Measurements from ENCODE around the gene DRC3.
"Not testable (repeated sequence)": the region's sequence is repeated elsewhere in the genome, so short reads cannot be mapped to it uniquely, and the experiment has no call there.

Gene DRC3

GRCh38 chr17:17939941-17940340 lies 32.7 kb upstream of the DRC3 start:
- H3K4ac ChIP-seq (ENCODE audit: low read depth, low read length); H3K79me2 ChIP-seq (ENCODE audit: control insufficient read depth, insufficient read depth, low read length, poor library complexity); H4K12ac ChIP-seq (ENCODE audit: low read depth, low read length); H2BK5ac ChIP-seq (ENCODE audit: low read depth, low read length, poor library complexity); H3K4me3 ChIP-seq (ENCODE audit: low read depth, low read length); H3K23ac ChIP-seq (ENCODE audit: low read length); H2BK120ac ChIP-seq (ENCODE audit: insufficient read depth, low read length, poor library complexity); H3K18ac ChIP-seq (ENCODE audit: low read length); H4K91ac ChIP-seq (ENCODE audit: low read depth, low read length); H2BK12ac ChIP-seq (ENCODE audit: low read length); H4K8ac ChIP-seq (ENCODE audit: low read depth, low read length); H2AK5ac ChIP-seq (ENCODE audit: low read length); H3K36me3 ChIP-seq (ENCODE audit: control insufficient read depth in 1 of 2, insufficient read depth in 2 of 2, low read length in 2 of 2); H3K9ac ChIP-seq (ENCODE audit: low read length); H3K27me3 ChIP-seq (ENCODE audit: insufficient read depth, low read length); H3K4me2 ChIP-seq (ENCODE audit: low read length); H3K9me3 ChIP-seq (ENCODE audit: insufficient read depth, low read depth, low read length); H3K27ac ChIP-seq (ENCODE audit: low read depth, low read length); H3K14ac ChIP-seq (ENCODE audit: low read length); H2AFZ ChIP-seq (ENCODE audit: insufficient read depth, low read length, poor library complexity): not testable (repeated sequence)
- H3K4me1 ChIP-seq (ENCODE audit: control insufficient read depth in 1 of 2, insufficient read depth in 2 of 2, low read length in 2 of 2) = peaks cover 41 to 60% of the 10 kb centered on the region in 2 experiments
- no CpG with 5 or more reads among the region's 7 CpGs for WGBS (ENCODE audit: extremely low coverage, insufficient coverage, insufficient read length)
- H3K79me1 ChIP-seq (ENCODE audit: low read length) = peaks cover 29% of the 10 kb centered on the region
- peak in 1 of 2 donors; percentile 50 for DNase-seq

DNA sequence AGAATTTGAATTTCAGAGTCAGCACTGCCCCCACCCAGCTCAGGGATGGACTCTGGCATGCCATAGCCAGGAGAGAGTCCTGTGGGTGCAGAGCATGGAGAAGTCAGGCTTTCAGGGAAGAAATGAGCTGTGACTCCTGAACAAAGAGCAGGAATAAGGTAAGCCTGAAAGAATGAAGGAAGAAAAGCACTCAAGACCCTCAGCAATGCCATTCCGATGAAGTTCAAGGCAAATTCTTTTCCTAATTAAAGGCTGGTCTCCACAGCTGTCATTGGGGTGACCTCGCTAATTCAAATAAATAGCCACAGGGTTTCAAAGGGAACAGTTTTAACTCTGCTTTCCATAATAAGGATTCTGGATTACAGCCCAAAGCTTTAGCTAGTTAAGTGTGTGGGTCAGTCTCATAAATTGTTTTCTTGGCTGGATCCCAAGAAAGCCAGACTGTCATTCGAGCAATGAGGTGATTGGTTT lies 32.2 kb upstream of the DRC3 start:
- no peak overlapping the region for H3K9ac ChIP-seq (ENCODE audit: low read length)
- H4K8ac ChIP-seq (ENCODE audit: low read depth, low read length) = no peak overlapping the region
- H3K14ac ChIP-seq (ENCODE audit: low read length) = no peak overlapping the region
- H3K79me1 ChIP-seq (ENCODE audit: low read length) = peaks cover 27% of the 10 kb centered on the region
- H3K18ac ChIP-seq (ENCODE audit: low read length) = peak overlapping the region; percentile 29
- peak overlapping the region; percentile 65 for H3K4ac ChIP-seq (ENCODE audit: low read depth, low read length)
- H3K4me1 ChIP-seq (ENCODE audit: control insufficient read depth in 1 of 2, insufficient read depth in 2 of 2, low read length in 2 of 2) = peaks cover 40 to 57% of the 10 kb centered on the region in 2 experiments
- H4K91ac ChIP-seq (ENCODE audit: low read depth, low read length) = no peak overlapping the region
- peak overlapping the region; percentile 21 for H3K27ac ChIP-seq (ENCODE audit: low read depth, low read length)
- no peak overlapping the region for H2AFZ ChIP-seq (ENCODE audit: insufficient read depth, low read length, poor library complexity)
- WGBS (ENCODE audit: extremely low coverage, insufficient coverage, insufficient read length) = no CpG with 5 or more reads among the region's 3 CpGs
- H3K9me3 ChIP-seq (ENCODE audit: insufficient read depth, low read depth, low read length) = no peaks in the 10 kb centered on the region
- H2AK5ac ChIP-seq (ENCODE audit: low read length) = no peak overlapping the region
- no peak overlapping the region for H3K23ac ChIP-seq (ENCODE audit: low read length)
- no peak overlapping the region for H4K12ac ChIP-seq (ENCODE audit: low read depth, low read length)
- DNase-seq = peak in 1 of 2 donors; percentile 43
- no peak overlapping the region for H3K4me2 ChIP-seq (ENCODE audit: low read length)
- peak overlapping the region; percentile 43 for H2BK12ac ChIP-seq (ENCODE audit: low read length)
- no peaks in the 10 kb centered on the region for H3K36me3 ChIP-seq (ENCODE audit: control insufficient read depth in 1 of 2, insufficient read depth in 2 of 2, low read length in 2 of 2)
- H3K79me2 ChIP-seq (ENCODE audit: control insufficient read depth, insufficient read depth, low read length, poor library complexity) = no peaks in the 10 kb centered on the region
- no peak overlapping the region for H2BK5ac ChIP-seq (ENCODE audit: low read depth, low read length, poor library complexity)
- H2BK120ac ChIP-seq (ENCODE audit: insufficient read depth, low read length, poor library complexity) = no peak overlapping the region
- H3K4me3 ChIP-seq (ENCODE audit: low read depth, low read length) = no peak overlapping the region
- no peaks in the 10 kb centered on the region for H3K27me3 ChIP-seq (ENCODE audit: insufficient read depth, low read length)

- Histone ChIP-seq H3K4me1 (ENCODE audit: control insufficient read depth in 1 of 2, insufficient read depth in 2 of 2, low read length in 2 of 2) (peaks cover 37 to 53% of the 10 kb centered on the region in 2 experiments), H3K14ac (ENCODE audit: low read length) (no peak overlapping the region), H2AFZ (ENCODE audit: insufficient read depth, low read length, poor library complexity) (no peak overlapping the region), H4K91ac (ENCODE audit: low read depth, low read length) (peak overlapping the region; percentile 39), H2BK12ac (ENCODE audit: low read length) (peak overlapping the region; percentile 27), H3K4ac (ENCODE audit: low read depth, low read length) (peak overlapping the region; percentile 4), H3K27me3 (ENCODE audit: insufficient read depth, low read length) (no peaks in the 10 kb centered on the region), H3K4me3 (ENCODE audit: low read depth, low read length) (no peak overlapping the region), H3K36me3 (ENCODE audit: control insufficient read depth in 1 of 2, insufficient read depth in 2 of 2, low read length in 2 of 2) (no peaks in the 10 kb centered on the region), H3K9me3 (ENCODE audit: insufficient read depth, low read depth, low read length) (no peaks in the 10 kb centered on the region), H2BK5ac (ENCODE audit: low read depth, low read length, poor library complexity) (no peak overlapping the region), H4K12ac (ENCODE audit: low read depth, low read length) (no peak overlapping the region), H2BK120ac (ENCODE audit: insufficient read depth, low read length, poor library complexity) (peak overlapping the region; percentile 25), H3K9ac (ENCODE audit: low read length) (no peak overlapping the region), H3K27ac (ENCODE audit: low read depth, low read length) (peak overlapping the region; percentile 50), H3K79me2 (ENCODE audit: control insufficient read depth, insufficient read depth, low read length, poor library complexity) (no peaks in the 10 kb centered on the region), H4K8ac (ENCODE audit: low read depth, low read length) (no peak overlapping the region), H3K79me1 (ENCODE audit: low read length) (peaks cover 25% of the 10 kb centered on the region), H2AK5ac (ENCODE audit: low read length) (no peak overlapping the region), H3K23ac (ENCODE audit: low read length) (no peak overlapping the region), H3K18ac (ENCODE audit: low read length) (no peak overlapping the region), H3K4me2 (ENCODE audit: low read length) (no peak overlapping the region)
- WGBS (ENCODE audit: extremely low coverage, insufficient coverage, insufficient read length) = no CpG with 5 or more reads among the region's 5 CpGs
- no peak for DNase-seq
Measured at GRCh38 chr17:17941015-17941414, 31.6 kb upstream of the DRC3 start.

- Histone ChIP-seq H4K12ac (ENCODE audit: low read depth, low read length) (no peak overlapping the region), H3K27me3 (ENCODE audit: insufficient read depth, low read length) (no peaks in the 10 kb centered on the region), H3K4me1 (ENCODE audit: control insufficient read depth in 1 of 2, insufficient read depth in 2 of 2, low read length in 2 of 2) (peaks cover 25 to 40% of the 10 kb centered on the region in 2 experiments), H2AK5ac (ENCODE audit: low read length) (no peak overlapping the region), H2BK12ac (ENCODE audit: low read length) (no peak overlapping the region), H3K79me1 (ENCODE audit: low read length) (peaks cover 15% of the 10 kb centered on the region), H3K23ac (ENCODE audit: low read length) (no peak overlapping the region), H2BK120ac (ENCODE audit: insufficient read depth, low read length, poor library complexity) (no peak overlapping the region), H3K79me2 (ENCODE audit: control insufficient read depth, insufficient read depth, low read length, poor library complexity) (no peaks in the 10 kb centered on the region), H3K9me3 (ENCODE audit: insufficient read depth, low read depth, low read length) (no peaks in the 10 kb centered on the region), H3K36me3 (ENCODE audit: control insufficient read depth in 1 of 2, insufficient read depth in 2 of 2, low read length in 2 of 2) (no peaks in the 10 kb centered on the region), H3K27ac (ENCODE audit: low read depth, low read length) (no peak overlapping the region), H3K9ac (ENCODE audit: low read length) (no peak overlapping the region), H3K4me2 (ENCODE audit: low read length) (no peak overlapping the region), H3K14ac (ENCODE audit: low read length) (no peak overlapping the region), H3K4me3 (ENCODE audit: low read depth, low read length) (no peak overlapping the region), H4K8ac (ENCODE audit: low read depth, low read length) (no peak overlapping the region), H3K18ac (ENCODE audit: low read length) (no peak overlapping the region), H3K4ac (ENCODE audit: low read depth, low read length) (no peak overlapping the region), H2AFZ (ENCODE audit: insufficient read depth, low read length, poor library complexity) (no peak overlapping the region), H2BK5ac (ENCODE audit: low read depth, low read length, poor library complexity) (no peak overlapping the region), H4K91ac (ENCODE audit: low read depth, low read length) (no peak overlapping the region)
- DNase-seq = peak in 1 of 2 donors; percentile 49
Measured at GRCh38 chr17:17942846-17943245, 29.8 kb upstream of the DRC3 start.

Data from trophoblast cell (in vitro differentiated cells and primary cell).